ENCODE measurements around the gene GNAO1.

DNA sequence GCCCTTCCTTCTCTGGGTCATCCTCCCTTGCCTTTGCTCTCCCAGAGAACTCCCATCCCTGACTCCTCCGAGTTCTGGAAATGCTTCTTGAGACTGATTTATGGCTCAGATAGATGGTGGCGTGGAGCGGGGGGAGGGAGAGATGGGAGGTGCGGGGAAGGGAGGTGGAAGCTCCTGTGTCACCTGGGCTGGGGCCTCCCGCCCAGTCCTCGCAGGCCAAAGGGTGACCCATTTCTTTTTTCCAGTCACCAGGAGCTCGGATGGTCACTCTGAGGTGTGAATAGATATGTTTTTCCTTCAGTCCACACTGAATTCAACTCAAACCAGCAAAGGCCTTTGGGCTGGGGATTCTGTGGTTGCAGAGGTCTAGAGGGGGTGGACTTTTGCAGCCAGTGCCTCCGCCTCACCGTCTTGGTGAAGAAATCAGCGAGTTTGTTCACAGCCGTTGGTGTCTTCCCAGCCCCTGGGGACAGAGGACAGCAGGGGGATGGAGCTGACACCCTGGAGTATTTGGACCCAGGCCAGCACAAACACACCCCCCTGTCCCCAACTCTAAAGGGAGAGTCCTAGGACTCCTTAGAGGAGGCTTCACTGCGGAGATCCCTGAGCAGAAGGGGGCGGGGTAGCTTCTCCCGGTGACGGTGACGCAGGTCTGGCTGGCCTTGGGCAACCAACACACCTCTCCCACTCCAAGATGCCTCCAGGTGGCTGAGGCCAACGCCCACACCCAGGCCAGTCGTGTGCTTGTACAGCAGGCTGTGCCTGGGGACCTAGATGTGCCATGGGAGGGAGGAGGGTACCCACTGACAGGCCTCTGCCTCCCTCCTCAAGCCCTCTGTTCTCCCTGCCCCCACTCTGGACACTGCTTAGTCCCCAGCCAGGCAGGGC is 153.5 kb downstream of the GNAO1 start:
- no peak for TF ChIP-seq POLR2A (IDR thresholded peaks at IDR 0.05)
- TF ChIP-seq, protein P1, sequence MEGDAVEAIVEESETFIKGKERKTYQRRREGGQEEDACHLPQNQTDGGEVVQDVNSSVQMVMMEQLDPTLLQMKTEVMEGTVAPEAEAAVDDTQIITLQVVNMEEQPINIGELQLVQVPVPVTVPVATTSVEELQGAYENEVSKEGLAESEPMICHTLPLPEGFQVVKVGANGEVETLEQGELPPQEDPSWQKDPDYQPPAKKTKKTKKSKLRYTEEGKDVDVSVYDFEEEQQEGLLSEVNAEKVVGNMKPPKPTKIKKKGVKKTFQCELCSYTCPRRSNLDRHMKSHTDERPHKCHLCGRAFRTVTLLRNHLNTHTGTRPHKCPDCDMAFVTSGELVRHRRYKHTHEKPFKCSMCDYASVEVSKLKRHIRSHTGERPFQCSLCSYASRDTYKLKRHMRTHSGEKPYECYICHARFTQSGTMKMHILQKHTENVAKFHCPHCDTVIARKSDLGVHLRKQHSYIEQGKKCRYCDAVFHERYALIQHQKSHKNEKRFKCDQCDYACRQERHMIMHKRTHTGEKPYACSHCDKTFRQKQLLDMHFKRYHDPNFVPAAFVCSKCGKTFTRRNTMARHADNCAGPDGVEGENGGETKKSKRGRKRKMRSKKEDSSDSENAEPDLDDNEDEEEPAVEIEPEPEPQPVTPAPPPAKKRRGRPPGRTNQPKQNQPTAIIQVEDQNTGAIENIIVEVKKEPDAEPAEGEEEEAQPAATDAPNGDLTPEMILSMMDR (IDR thresholded peaks at IDR 0.05) = no peak
